Mesendoderm (in vitro differentiated cells): ENCODE measurements around the gene BRD7.
"Not testable (repeated sequence)": the region's sequence is repeated elsewhere in the genome, so short reads cannot be mapped to it uniquely, and the experiment has no call there.

Experiments
- DNase-seq: peaks from one replicate; pipeline ENCODE4 v3.0.0; 2013
- H2AK5ac ChIP-seq: 2 replicates; pipeline ENCODE4 v1.6.1; 2013; ENCODE audit warnings: low read length, inconsistent platforms
- H2BK120ac ChIP-seq: 2 replicates; pipeline ENCODE4 v1.6.1; 2013; ENCODE audit warnings: low read depth, mild to moderate bottlenecking, low read length, moderate library complexity, mixed read lengths
- H2BK15ac ChIP-seq: replicated peaks from 2 replicates; pipeline ENCODE4 v1.6.1; 2013; ENCODE audit warnings: low read depth, mild to moderate bottlenecking, moderate library complexity
- H2BK5ac ChIP-seq: 2 replicates; pipeline ENCODE4 v1.6.1; 2013; ENCODE audit warnings: low read length, inconsistent platforms
- H3K18ac ChIP-seq: 2 replicates; pipeline ENCODE4 v1.6.1; 2013; ENCODE audit warnings: mild to moderate bottlenecking, low read length, mixed read lengths
- H3K23ac ChIP-seq: one replicate; pipeline ENCODE4 v1.6.1; 2013; ENCODE audit warnings: low read length
- H3K27ac ChIP-seq: 2 replicates; pipeline ENCODE4 v1.5.1; 2013; ENCODE audit warnings: low read depth, mild to moderate bottlenecking, inconsistent platforms, low read length, moderate library complexity
- H3K27me3 ChIP-seq: 2 replicates; pipeline ENCODE4 v1.6.1; 2013; ENCODE audit warnings: low read length, control low read depth, mild to moderate bottlenecking, inconsistent platforms; ENCODE audit not compliant: insufficient read depth, poor library complexity
- H3K36me3 ChIP-seq: 2 replicates; pipeline ENCODE4 v1.6.1; 2013; ENCODE audit warnings: low read length, inconsistent platforms; ENCODE audit not compliant: control insufficient read depth, insufficient read depth
- H3K4ac ChIP-seq: one replicate; pipeline ENCODE4 v1.6.1; 2013; ENCODE audit warnings: low read depth, mild to moderate bottlenecking, low read length, moderate library complexity
- H3K4me1 ChIP-seq: 2 replicates; pipeline ENCODE4 v1.6.1; 2013; ENCODE audit warnings: low read depth, low read length, inconsistent platforms; ENCODE audit not compliant: control insufficient read depth
- H3K4me2 ChIP-seq: 2 replicates; pipeline ENCODE4 v1.6.1; 2013; ENCODE audit warnings: low read length
- H3K4me3 ChIP-seq: 2 replicates; pipeline ENCODE4 v1.5.1; 2013; ENCODE audit warnings: mild to moderate bottlenecking, low read length
- H3K56ac ChIP-seq: one replicate; pipeline ENCODE4 v1.6.1; 2013; ENCODE audit warnings: low read length
- H3K79me1 ChIP-seq: 2 replicates; pipeline ENCODE4 v1.6.1; 2013; ENCODE audit warnings: low read length, inconsistent platforms
- H3K79me2 ChIP-seq: 2 replicates; pipeline ENCODE4 v1.6.1; 2013; ENCODE audit warnings: mild to moderate bottlenecking, low read length; ENCODE audit not compliant: control insufficient read depth, insufficient read depth
- H3K9ac ChIP-seq: 2 replicates; pipeline ENCODE4 v1.6.1; 2013; ENCODE audit warnings: low read length, inconsistent platforms
- H4K5ac ChIP-seq: one replicate; pipeline ENCODE4 v1.6.1; 2013; ENCODE audit warnings: low read length
- H4K8ac ChIP-seq: one replicate; pipeline ENCODE4 v1.6.1; 2013; ENCODE audit warnings: low read depth, mild to moderate bottlenecking, control low read depth, low read length, moderate library complexity
- WGBS: extraction: QIAGEN DNeasy Blood & Tissue Kit; methylation state at CpG from one replicate; pipeline ENCODE4 v1.1.7; 2013; ENCODE audit warnings: low lambda C conversion rate, missing lambda C conversion rate; ENCODE audit not compliant: insufficient coverage; ENCODE audit errors: extremely low coverage; 5-methylcytosine and 5-hydroxymethylcytosine counted together

The BRD7 gene

GRCh38 chr16:50359626-50360025 is 9.2 kb downstream of the BRD7 start:
- H2BK120ac ChIP-seq: no peak overlapping the region
- no peak overlapping the region for H3K27ac ChIP-seq
- H2BK5ac ChIP-seq: no peak overlapping the region
- no peak overlapping the region for H3K56ac ChIP-seq
- H2BK15ac ChIP-seq: no peak overlapping the region
- no peak overlapping the region for H2AK5ac ChIP-seq
- H3K4me1 ChIP-seq: no peaks in the 10 kb centered on the region
- peaks cover 10% of the 10 kb centered on the region for H3K79me1 ChIP-seq
- H4K8ac ChIP-seq: no peak overlapping the region
- peaks cover 16% of the 10 kb centered on the region for H3K79me2 ChIP-seq
- H4K5ac ChIP-seq: no peak overlapping the region
- H3K4me2 ChIP-seq: no peak overlapping the region
- H3K9ac ChIP-seq: no peak overlapping the region
- no CpG with 5 or more reads among the region's 1 CpG for WGBS
- no peak overlapping the region for H3K23ac ChIP-seq
- no peak overlapping the region for H3K4ac ChIP-seq
- H3K18ac ChIP-seq: no peak overlapping the region
- no peaks in the 10 kb centered on the region for H3K36me3 ChIP-seq
- no peak overlapping the region for H3K4me3 ChIP-seq
- no peaks in the 10 kb centered on the region for H3K27me3 ChIP-seq
- DNase-seq: peak; percentile 34

DNA sequence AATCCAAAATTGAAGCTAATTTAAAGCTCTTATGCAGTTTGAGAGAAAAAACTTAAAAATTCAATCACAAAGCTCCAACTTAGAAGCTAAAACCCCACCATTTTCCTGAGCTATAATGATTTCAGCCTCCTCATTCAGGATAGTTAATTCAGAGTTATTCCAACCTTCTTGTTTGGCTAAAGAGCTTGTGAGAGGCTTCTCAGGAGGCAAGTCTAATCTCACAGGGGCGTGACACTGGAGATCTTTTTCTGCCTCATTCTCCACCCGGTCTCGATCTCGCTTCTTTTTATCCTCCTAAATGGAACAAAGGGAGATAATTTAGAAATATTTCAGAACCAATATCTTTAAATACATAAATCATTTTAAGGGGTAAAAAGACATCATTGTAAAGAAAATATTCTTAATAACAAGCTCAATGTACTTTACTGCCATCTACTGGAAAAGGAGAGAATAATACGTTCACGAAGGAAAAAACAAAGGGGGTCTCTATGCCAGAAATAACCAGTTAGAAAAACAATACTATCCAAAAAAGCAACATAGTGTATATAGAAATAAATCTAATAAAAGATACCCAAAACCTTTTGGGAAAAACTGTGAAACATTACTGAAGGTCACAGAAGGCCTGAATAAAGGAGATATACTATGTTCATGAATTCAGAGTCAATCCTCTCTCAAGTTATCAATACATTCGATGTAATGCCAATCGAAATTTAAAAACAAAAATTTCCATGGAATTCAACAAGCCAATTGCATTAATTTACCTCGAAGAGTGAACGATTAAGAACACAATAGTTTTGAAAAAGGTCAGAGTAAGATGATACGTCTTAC is 13.9 kb downstream of the BRD7 start:
- Histone ChIP-seq H3K4me1 (no peaks in the 10 kb centered on the region), H2BK5ac (no peak overlapping the region), H3K9ac (no peak overlapping the region), H3K4me3 (no peak overlapping the region), H3K27ac (no peak overlapping the region), H3K79me2 (peaks cover 2% of the 10 kb centered on the region), H3K79me1 (peaks cover 1% of the 10 kb centered on the region), H4K8ac (no peak overlapping the region), H2AK5ac (no peak overlapping the region), H3K4ac (no peak overlapping the region), H4K5ac (no peak overlapping the region), H2BK15ac (no peak overlapping the region), H3K4me2 (no peak overlapping the region), H3K36me3 (peaks cover 5% of the 10 kb centered on the region), H2BK120ac (no peak overlapping the region), H3K56ac (no peak overlapping the region), H3K18ac (no peak overlapping the region), H3K27me3 (no peaks in the 10 kb centered on the region), H3K23ac (no peak overlapping the region)
- peak; percentile 23 for DNase-seq
- whole genome bisulfite sequencing: no CpG with 5 or more reads among the region's 11 CpGs

DNA sequence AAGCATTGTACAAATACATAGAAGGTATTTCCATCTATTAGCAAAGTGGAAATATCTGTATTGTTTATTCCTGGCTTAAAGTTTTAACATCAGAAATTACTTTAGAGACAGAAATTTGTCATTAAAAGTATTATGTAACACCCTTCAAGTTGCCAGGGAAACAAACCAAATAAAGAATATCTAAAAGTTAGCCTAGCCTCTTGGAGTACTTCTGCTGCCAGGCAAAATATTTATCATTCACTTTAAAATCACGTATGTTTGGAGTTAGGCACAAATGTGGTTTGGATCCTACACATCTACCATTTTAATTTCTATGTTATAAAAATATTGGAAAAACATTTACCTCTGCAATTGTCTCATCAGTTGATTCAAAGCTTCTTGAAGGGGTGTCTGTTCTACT is 14.7 kb downstream of the BRD7 start:
- Histone ChIP-seq H2BK5ac (no peak overlapping the region), H3K79me2 (no peaks in the 10 kb centered on the region), H3K27me3 (no peaks in the 10 kb centered on the region), H3K79me1 (peaks cover 1% of the 10 kb centered on the region), H3K4me3 (no peak overlapping the region), H3K9ac (no peak overlapping the region), H3K4ac (no peak overlapping the region), H4K5ac (no peak overlapping the region), H2AK5ac (no peak overlapping the region), H4K8ac (no peak overlapping the region), H3K23ac (no peak overlapping the region), H3K18ac (no peak overlapping the region), H3K4me1 (no peaks in the 10 kb centered on the region), H3K4me2 (no peak overlapping the region), H3K36me3 (peaks cover 5% of the 10 kb centered on the region), H3K27ac (no peak overlapping the region), H3K56ac (no peak overlapping the region), H2BK120ac (no peak overlapping the region), H2BK15ac (no peak overlapping the region)
- WGBS: no CpG with 5 or more reads among the region's 1 CpG
- DNase-seq: no peak

DNA sequence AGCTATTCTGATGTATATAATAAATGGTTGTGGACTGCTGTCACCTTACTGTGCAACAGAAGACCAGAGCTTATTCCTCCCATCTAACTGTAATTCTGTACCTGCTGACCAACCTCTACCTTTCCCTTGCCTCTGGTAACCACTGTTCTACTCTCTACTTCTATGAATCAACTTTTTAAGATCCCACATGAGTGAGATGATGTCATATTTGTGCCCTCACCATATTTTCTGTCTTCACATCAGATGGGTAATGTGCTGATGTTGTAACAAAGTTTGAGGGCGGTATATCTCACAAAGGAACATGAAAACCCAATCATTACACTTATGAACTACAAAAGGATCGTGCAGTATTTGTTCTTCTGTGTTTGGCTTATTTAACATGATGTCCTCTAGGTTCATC is 16.8 kb downstream of the BRD7 start:
- H3K79me2 ChIP-seq: no peaks in the 10 kb centered on the region
- DNase-seq: no peak
- H2BK120ac ChIP-seq: no peak overlapping the region
- H3K4ac ChIP-seq: no peak overlapping the region
- no peak overlapping the region for H3K9ac ChIP-seq
- H3K27me3 ChIP-seq: no peaks in the 10 kb centered on the region
- no peak overlapping the region for H4K8ac ChIP-seq
- H3K18ac ChIP-seq: no peak overlapping the region
- H3K4me1 ChIP-seq: no peaks in the 10 kb centered on the region
- no peak overlapping the region for H4K5ac ChIP-seq
- no peak overlapping the region for H2BK15ac ChIP-seq
- H3K4me3 ChIP-seq: no peak overlapping the region
- H3K79me1 ChIP-seq: peaks cover under 1% of the 10 kb centered on the region
- no peak overlapping the region for H2BK5ac ChIP-seq
- WGBS: no CpG with 5 or more reads among the region's 2 CpGs
- H3K23ac ChIP-seq: no peak overlapping the region
- H3K27ac ChIP-seq: no peak overlapping the region
- H3K4me2 ChIP-seq: no peak overlapping the region
- H3K56ac ChIP-seq: no peak overlapping the region
- H3K36me3 ChIP-seq: peaks cover 5% of the 10 kb centered on the region
- no peak overlapping the region for H2AK5ac ChIP-seq

GRCh38 chr16:50351116-50351515 is 17.7 kb downstream of the BRD7 start:
- H3K79me1 ChIP-seq: no peaks in the 10 kb centered on the region
- no CpG with 5 or more reads among the region's 5 CpGs for WGBS
- H3K27ac ChIP-seq: no peak overlapping the region
- no peaks in the 10 kb centered on the region for H3K27me3 ChIP-seq
- no peak overlapping the region for H4K8ac ChIP-seq
- H3K56ac ChIP-seq: no peak overlapping the region
- DNase-seq: no peak
- H3K18ac ChIP-seq: no peak overlapping the region
- no peaks in the 10 kb centered on the region for H3K4me1 ChIP-seq
- H3K4me3 ChIP-seq: no peak overlapping the region
- no peak overlapping the region for H2BK15ac ChIP-seq
- H3K4me2 ChIP-seq: no peak overlapping the region
- H3K79me2 ChIP-seq: no peaks in the 10 kb centered on the region
- H4K5ac ChIP-seq: no peak overlapping the region
- no peak overlapping the region for H2AK5ac ChIP-seq
- H3K36me3 ChIP-seq: peaks cover 5% of the 10 kb centered on the region
- no peak overlapping the region for H2BK120ac ChIP-seq
- H3K9ac ChIP-seq: no peak overlapping the region
- no peak overlapping the region for H2BK5ac ChIP-seq
- H3K4ac ChIP-seq: no peak overlapping the region
- no peak overlapping the region for H3K23ac ChIP-seq

DNA sequence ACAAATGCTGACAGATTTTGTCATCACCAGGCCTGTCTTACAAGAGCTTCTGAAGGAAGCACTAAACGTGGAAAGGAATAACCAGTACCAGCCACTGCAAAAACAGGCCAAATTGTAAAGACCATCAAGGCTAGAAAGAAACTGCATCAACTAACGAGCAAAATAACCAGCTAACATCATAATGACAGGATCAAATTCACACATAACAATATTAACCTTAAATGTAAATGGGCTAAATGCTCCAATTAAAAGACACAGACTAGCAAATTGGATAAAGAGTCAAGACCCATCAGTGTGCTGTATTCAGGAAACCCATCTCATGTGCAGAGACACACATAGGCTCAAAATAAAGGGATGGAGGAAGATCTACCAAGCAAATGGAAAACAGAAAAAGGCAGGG is 23.6 kb downstream of the BRD7 start:
- H3K36me3 ChIP-seq: not testable (repeated sequence)

More for the DNA sequence above, 23.6 kb downstream of the BRD7 start:
- not testable (repeated sequence) for H3K27me3 ChIP-seq, H3K4ac ChIP-seq, H3K4me2 ChIP-seq, H3K79me2 ChIP-seq, H4K8ac ChIP-seq, H4K5ac ChIP-seq, H3K56ac ChIP-seq, H2BK5ac ChIP-seq, H3K4me1 ChIP-seq, H3K9ac ChIP-seq, H2BK120ac ChIP-seq, H3K27ac ChIP-seq, DNase-seq, H3K4me3 ChIP-seq, H3K23ac ChIP-seq, H3K18ac ChIP-seq, H2AK5ac ChIP-seq, H3K79me1 ChIP-seq, H2BK15ac ChIP-seq
- no CpG with 5 or more reads among the region's 2 CpGs for WGBS
